GM12891 (cell line): ENCODE data around the gene SMARCC1.

Experiments
- PAX5 ChIP-seq: IDR thresholded peaks from 2 replicates; pipeline ENCODE4 v1.6.1; 2011; ENCODE audit warnings: low read length, moderate library complexity, mild to moderate bottlenecking; ENCODE audit not compliant: insufficient read depth, severe bottlenecking
- POLR2A ChIP-seq: IDR thresholded peaks from 2 replicates; pipeline ENCODE4 v1.6.1; 2011; ENCODE audit warnings: low read depth, low read length, control low read depth
- POLR2AphosphoS5 ChIP-seq: IDR thresholded peaks from 2 replicates; pipeline ENCODE4 v1.6.1; 2011; ENCODE audit warnings: low read depth, low read length, control low read depth
- TAF1 ChIP-seq: IDR thresholded peaks from 2 replicates; pipeline ENCODE4 v1.6.1; 2011; ENCODE audit warnings: low read depth, low read length, control low read depth

DNA sequence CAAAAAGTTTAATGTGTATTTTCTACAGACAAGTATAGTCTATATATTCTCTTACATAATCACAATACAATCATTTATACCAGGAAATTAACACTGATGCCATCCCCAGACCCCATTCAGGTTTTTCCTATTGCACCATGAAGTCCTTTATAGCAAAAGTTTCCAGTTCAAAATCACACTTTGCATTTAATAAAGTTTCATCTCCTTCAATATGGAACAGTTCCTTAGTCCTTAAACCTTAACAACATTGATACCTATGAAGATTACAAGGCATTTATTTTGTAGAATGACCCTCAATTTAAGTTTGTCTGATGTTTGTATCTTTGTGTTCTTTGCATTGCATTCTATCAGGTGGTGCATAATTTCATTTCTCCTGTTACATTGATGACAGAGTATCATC, 2.0 kb upstream of the SMARCC1 start:
- TF ChIP-seq POLR2A (no peak), POLR2AphosphoS5 (no peak), TAF1 (no peak), PAX5 (no peak)
